GM12878 (cell line): ENCODE results near the gene CD69. TPM values are rescaled to one million over a fixed set of nuclear protein-coding genes. Genes with fewer than 3 reads are reported as not detected.

ENCODE experiments used
- ATAC-seq: fragments of 200-7000 bp; cut with Tn5 transposase; 3 replicates; pipeline ENCODE4 v1.9.1; 2020; ENCODE audit warnings: mild to moderate bottlenecking, moderate library complexity
- BruUV-seq: library from RNA; stranded (reverse); fragments of 400-500 nt; replicated peaks from 2 replicates; lab custom pipeline; 2021; lab: Mats Ljungman, UMichigan
- CTCF ChIA-PET: fragments of 300-600 bp; sonication (Branson Sonifier 250); formaldehyde crosslinking; extraction: SDS; loops from one replicate; lab custom pipeline; 2021; ENCODE audit warnings: inconsistent platforms; lab: Yijun Ruan, JAX
- POLR2A ChIA-PET: fragments of 350-600 bp; formaldehyde crosslinking; extraction: SDS; loops from one replicate; lab custom pipeline; 2021; ENCODE audit warnings: inconsistent platforms; lab: Charles Lee
- RAD21 ChIA-PET: fragments of 300-600 bp; sonication (Branson Sonifier 250); formaldehyde crosslinking; loops from one replicate; lab custom pipeline; 2023; ENCODE audit warnings: antibody characterized with exemption; ENCODE audit not compliant: unreplicated experiment; lab: Charles Lee
- SMC1A ChIA-PET: fragments of 300-600 bp; sonication (Branson Sonifier 250); formaldehyde crosslinking; loops from one replicate; lab custom pipeline; 2023; ENCODE audit not compliant: unreplicated experiment, uncharacterized antibody; lab: Charles Lee
- DNase-seq: peaks from one replicate; pipeline ENCODE4 v3.0.0-alpha.2; 2011; ENCODE audit warnings: low read depth, low spot score
- FAIRE-seq: peaks from 3 replicates; lab custom pipeline; 2011; peaks lifted over from hg19 to GRCh38; lab: Jason Lieb, UNC
- H2AFZ ChIP-seq: 2 replicates; pipeline ENCODE4 v1.6.0; 2011; ENCODE audit warnings: low read depth, low read length, control low read depth; ENCODE audit not compliant: control insufficient read depth
- H3K27ac ChIP-seq: 2 replicates; pipeline ENCODE4 v1.5.1; 2011; ENCODE audit warnings: control low read depth; ENCODE audit not compliant: control insufficient read depth, insufficient read depth
- H3K27me3 ChIP-seq, 2 experiments: replicated peaks in 1 of 2; 2 replicates each; pipeline versions ENCODE4 v1.6.0 to v1.6.1; 2011; ENCODE audit warnings: low read length in 1 of 2; ENCODE audit not compliant: control insufficient read depth in 2 of 2, insufficient read depth in 2 of 2
- H3K36me3 ChIP-seq, 2 experiments: 2 replicates each; pipeline ENCODE4 v1.5.1; 2011; ENCODE audit warnings: low read length in 1 of 2; ENCODE audit not compliant: control insufficient read depth in 2 of 2, insufficient read depth in 2 of 2
- H3K4me1 ChIP-seq: 2 replicates; pipeline ENCODE4 v1.6.1; 2011; ENCODE audit warnings: mild to moderate bottlenecking, low read length, moderate library complexity, mixed read lengths; ENCODE audit not compliant: control insufficient read depth, insufficient read depth
- H3K4me2 ChIP-seq: 2 replicates; pipeline ENCODE4 v1.6.0; 2011; ENCODE audit warnings: control low read depth; ENCODE audit not compliant: control insufficient read depth, insufficient read depth
- H3K4me3 ChIP-seq: fragments of 200-600 bp; sonication (generic); 2 replicates; pipeline ENCODE4 v1.5.1; 2016
- H3K79me2 ChIP-seq: 2 replicates; pipeline ENCODE4 v1.6.0; 2011; ENCODE audit warnings: low read length; ENCODE audit not compliant: control insufficient read depth, insufficient read depth
- H3K9ac ChIP-seq: 2 replicates; pipeline ENCODE4 v1.8.0; 2011; ENCODE audit warnings: low read length, control low read depth, mixed read lengths; ENCODE audit not compliant: control insufficient read depth, insufficient read depth
- H3K9me3 ChIP-seq: replicated peaks from 3 replicates; pipeline ENCODE4 v1.5.1; 2011; ENCODE audit warnings: mild to moderate bottlenecking, low read length; ENCODE audit not compliant: control insufficient read depth, insufficient read depth
- H4K20me1 ChIP-seq: 2 replicates; pipeline ENCODE4 v1.6.0; 2011; ENCODE audit not compliant: control insufficient read depth, insufficient read depth
- HCFC1 ChIP-seq: fragments of 150-350 bp; IDR thresholded peaks from 2 replicates; pipeline ENCODE4 v1.6.1; 2014; ENCODE audit warnings: low read length
- NFXL1 ChIP-seq: fragments of 450-650 bp; IDR thresholded peaks from 2 replicates; pipeline ENCODE4 v1.6.1; 2017; ENCODE audit warnings: antibody characterized with exemption, mild to moderate bottlenecking, borderline replicate concordance
- ZNF384 ChIP-seq: IDR thresholded peaks from 2 replicates; pipeline ENCODE4 v1.6.1; 2012; ENCODE audit warnings: low read depth, mild to moderate bottlenecking, low read length, improper control_type of control experiment, borderline replicate concordance
- WGBS: methylation state at CpG from one replicate; pipeline ENCODE4 v1.1.6; 2016; ENCODE audit warnings: low lambda C conversion rate; ENCODE audit not compliant: insufficient replicate concordance, insufficient coverage; ENCODE audit errors: missing lambda C conversion rate; 5-methylcytosine and 5-hydroxymethylcytosine counted together
- in situ Hi-C: fragments of 300-500 bp; cut with MboI; formaldehyde crosslinking; loops from 9 replicates; pipeline ENCODE4 v1.14.3; 2018; ENCODE audit warnings: mixed read lengths
- intact Hi-C: fragments of 100-400 bp; cut with micrococcal nuclease; formaldehyde crosslinking; loops from one replicate; pipeline ENCODE4 v1.14.2; 2022; ENCODE audit not compliant: unreplicated experiment
- polyA plus RNA-seq, 11 experiments: library from polyadenylated mRNA; depleted of rRNA in 4 of 11; unstranded in 6 of 11; stranded (reverse) in 5 of 11; fragments of >200 nt; fragmentation: Nextera tagmentation in 4 of 11; fragmentation: Illumina TruSeq in 1 of 11; extraction: Ambion mirVana in 4 of 11; extraction: Trizol in 1 of 11; gene quantifications; 1 replicate in 1 of 11; 2 replicates in 10 of 11; pipeline versions ENCODE4 v1.2.1 to v1.2.3, GENCODE V29; 2011 to 2016; ENCODE audit warnings: inconsistent platforms in 2 of 11, missing spikeins in 2 of 11, low read depth in 1 of 11
- total RNA-seq, 4 experiments: library from RNA; depleted of rRNA in 3 of 4; stranded (reverse); fragments of >200 nt in 3 of 4; fragmentation: Illumina TruSeq in 1 of 4; extraction: Trizol in 1 of 4; gene quantifications; 2 replicates each; pipeline versions ENCODE4 v1.2.1 to v1.2.3, GENCODE V29; 2013 to 2021
- TF ChIP-seq, protein P1 (sequence below): fragments of 450-650 bp; IDR thresholded peaks from 2 replicates; pipeline ENCODE4 v1.6.1; 2017; ENCODE audit warnings: mild to moderate bottlenecking, low read depth, inconsistent platforms; ENCODE audit not compliant: poor library complexity, severe bottlenecking
- TF ChIP-seq, protein P2 (sequence below): fragments of 450-650 bp; IDR thresholded peaks from 2 replicates; pipeline ENCODE4 v1.6.1; 2017; ENCODE audit warnings: mild to moderate bottlenecking, moderate library complexity
- TF ChIP-seq, protein P3 (sequence below): fragments of 150-350 bp; IDR thresholded peaks from 2 replicates; pipeline ENCODE4 v1.6.1; 2016; ENCODE audit warnings: low read depth, low read length

Gene CD69
- total and polyA plus RNA-seq, 10 of the 15 experiments (the other 5 are each of a cell fraction or from before 2014, with no cell fraction given) = 7.3 to 156 (median 15.0) TPM

DNA sequence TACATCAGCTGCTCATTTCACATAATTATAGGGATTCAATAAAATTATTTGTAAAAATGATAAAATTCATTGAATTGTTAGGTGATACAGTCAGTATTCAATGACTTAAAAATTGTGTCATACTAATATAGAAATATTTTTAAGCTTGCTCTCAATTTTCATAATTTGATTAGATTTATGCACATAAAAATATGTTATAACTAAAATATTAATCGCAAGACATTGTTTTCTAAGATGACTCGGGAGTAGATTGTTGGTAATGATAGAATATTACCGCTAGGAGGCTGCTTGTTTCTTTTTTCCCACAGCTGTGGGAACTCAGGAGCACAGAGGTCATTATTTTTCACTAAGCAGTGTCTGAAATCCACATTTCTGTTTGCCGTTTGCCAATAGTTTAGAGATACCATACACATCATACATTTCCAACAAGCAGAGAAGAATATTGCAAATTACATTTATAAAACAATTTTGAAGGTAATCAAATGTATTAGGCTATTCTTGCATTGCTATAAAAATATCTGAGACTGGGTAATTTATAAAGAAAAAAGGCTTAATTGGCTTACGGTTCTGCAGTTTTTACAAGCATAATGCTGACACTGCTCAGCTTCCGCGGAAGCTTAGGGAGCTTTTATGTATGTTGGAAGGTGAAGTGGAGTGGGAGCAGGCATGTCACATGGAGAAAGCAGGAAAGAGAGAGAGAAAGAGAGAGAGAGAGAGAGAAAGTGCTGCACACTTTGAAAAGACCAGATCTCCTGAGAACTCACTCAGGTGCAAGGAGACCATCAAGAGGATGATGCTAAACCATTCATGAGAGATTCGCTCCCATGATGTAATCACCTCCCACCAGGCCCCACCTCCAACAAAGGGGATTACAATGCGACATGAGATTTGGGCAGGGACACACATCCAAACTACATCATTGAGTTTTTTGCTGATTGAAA, 9.2 kb downstream of the CD69 start (continued):
- TF ChIP-seq, protein P1, sequence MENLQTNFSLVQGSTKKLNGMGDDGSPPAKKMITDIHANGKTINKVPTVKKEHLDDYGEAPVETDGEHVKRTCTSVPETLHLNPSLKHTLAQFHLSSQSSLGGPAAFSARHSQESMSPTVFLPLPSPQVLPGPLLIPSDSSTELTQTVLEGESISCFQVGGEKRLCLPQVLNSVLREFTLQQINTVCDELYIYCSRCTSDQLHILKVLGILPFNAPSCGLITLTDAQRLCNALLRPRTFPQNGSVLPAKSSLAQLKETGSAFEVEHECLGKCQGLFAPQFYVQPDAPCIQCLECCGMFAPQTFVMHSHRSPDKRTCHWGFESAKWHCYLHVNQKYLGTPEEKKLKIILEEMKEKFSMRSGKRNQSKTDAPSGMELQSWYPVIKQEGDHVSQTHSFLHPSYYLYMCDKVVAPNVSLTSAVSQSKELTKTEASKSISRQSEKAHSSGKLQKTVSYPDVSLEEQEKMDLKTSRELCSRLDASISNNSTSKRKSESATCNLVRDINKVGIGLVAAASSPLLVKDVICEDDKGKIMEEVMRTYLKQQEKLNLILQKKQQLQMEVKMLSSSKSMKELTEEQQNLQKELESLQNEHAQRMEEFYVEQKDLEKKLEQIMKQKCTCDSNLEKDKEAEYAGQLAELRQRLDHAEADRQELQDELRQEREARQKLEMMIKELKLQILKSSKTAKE = peak; percentile 34
- TF ChIP-seq NFXL1 = no peak

DNA sequence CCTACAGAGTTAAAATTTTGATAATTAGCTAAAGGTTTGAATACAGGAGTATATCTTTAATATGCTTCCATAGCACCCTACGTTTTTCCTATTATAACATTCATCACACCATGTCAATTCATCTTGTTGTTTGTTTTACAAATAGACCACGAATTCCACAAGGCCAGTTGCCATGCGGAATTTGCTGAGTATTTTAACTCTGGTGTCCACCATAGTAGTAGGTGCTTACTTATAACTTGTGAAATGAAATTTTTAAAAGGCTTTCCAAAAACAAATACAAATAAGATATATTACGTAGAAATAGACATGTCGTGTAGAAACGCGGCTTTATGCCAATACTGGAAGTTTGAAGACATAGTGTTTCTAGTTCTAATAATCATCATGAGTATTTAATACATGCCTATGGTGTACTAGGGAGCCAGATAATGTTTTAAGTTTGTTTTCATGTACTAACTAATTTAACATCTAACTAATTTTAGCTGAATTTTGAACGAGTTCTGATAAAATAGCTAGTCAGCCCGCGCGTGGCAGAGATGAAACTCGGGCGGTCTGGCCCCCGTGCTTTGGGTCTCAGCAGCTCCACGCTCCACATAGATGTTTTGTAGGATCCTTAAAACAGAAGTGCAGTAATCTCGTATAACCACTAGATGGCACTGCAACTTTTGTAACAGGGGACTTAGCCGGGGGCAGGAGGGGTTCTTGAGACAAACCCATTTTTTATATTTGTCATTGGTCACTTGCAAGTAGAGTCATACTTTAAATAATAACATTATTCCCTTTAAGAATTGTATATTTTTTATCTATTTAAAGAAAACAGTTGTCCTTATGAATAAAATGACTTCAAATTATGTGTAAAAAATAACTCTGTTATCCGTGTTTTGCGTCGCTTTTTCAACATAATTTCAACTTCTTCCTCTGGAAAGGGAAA, 10.2 kb downstream of the CD69 start:
- CTCF ChIA-PET = interaction anchor here (0.6 to 19.3 kb wide), 54 partner anchors 8 to 1000 kb away, joined by 3 to 835 read pairs (median 5); partner anchors contain the start of genes CD69, CLEC1B, CLEC7A and CLECL1
- no peak overlapping the region for H3K27ac ChIP-seq
- peak overlapping the region; percentile 56 for H3K4me2 ChIP-seq
- no peak overlapping the region for H3K9ac ChIP-seq
- no peaks in the 10 kb centered on the region for H3K27me3 ChIP-seq
- ATAC-seq (peak; percentile 61), DNase-seq (no peak), FAIRE-seq (peak; percentile 70)
- WGBS = 6% methylated on average over 20 of the region's 20 CpGs
- no peaks in the 10 kb centered on the region for H4K20me1 ChIP-seq
- SMC1A ChIA-PET = interaction anchor here (0.6 to 22.8 kb wide), 39 partner anchors 8 to 744 kb away, joined by 3 to 814 read pairs (median 5); partner anchors contain the start of genes CD69 and CLEC2A
- H3K36me3 ChIP-seq = peaks cover 0 to 8% of the 10 kb centered on the region in 2 experiments; a peak in 2 of 4 replicates
- no peaks in the 10 kb centered on the region for H3K9me3 ChIP-seq
- H3K79me2 ChIP-seq = no peaks in the 10 kb centered on the region
- peak overlapping the region; percentile 30; the same call in 1 of the 2 replicates for H2AFZ ChIP-seq
- in situ Hi-C loops = loop anchor here (5.0 kb wide), 1 partner anchor 47 kb away; no protein-coding TSS in a partner anchor
- BruUV-seq = no TSS peak
- POLR2A ChIA-PET = interaction anchor here (0.9 to 3.1 kb wide), 7 partner anchors 8 to 49 kb away, joined by 3 to 10 read pairs (median 3); partner anchors contain the start of gene CD69
- intact Hi-C loops = loop anchor here (1.0 to 5.0 kb wide), 3 partner anchors 48 to 176 kb away; partner anchors contain the start of gene CLEC2B
- RAD21 ChIA-PET = interaction anchor here (0.6 to 17.5 kb wide), 37 partner anchors 8 to 452 kb away, joined by 3 to 577 read pairs (median 6); partner anchors contain the start of genes CD69 and CLEC2B
- no peak overlapping the region for H3K4me3 ChIP-seq
- no peaks in the 10 kb centered on the region for H3K4me1 ChIP-seq
- TF ChIP-seq HCFC1 (no peak), ZNF384 (no peak)
- TF ChIP-seq, protein P2, sequence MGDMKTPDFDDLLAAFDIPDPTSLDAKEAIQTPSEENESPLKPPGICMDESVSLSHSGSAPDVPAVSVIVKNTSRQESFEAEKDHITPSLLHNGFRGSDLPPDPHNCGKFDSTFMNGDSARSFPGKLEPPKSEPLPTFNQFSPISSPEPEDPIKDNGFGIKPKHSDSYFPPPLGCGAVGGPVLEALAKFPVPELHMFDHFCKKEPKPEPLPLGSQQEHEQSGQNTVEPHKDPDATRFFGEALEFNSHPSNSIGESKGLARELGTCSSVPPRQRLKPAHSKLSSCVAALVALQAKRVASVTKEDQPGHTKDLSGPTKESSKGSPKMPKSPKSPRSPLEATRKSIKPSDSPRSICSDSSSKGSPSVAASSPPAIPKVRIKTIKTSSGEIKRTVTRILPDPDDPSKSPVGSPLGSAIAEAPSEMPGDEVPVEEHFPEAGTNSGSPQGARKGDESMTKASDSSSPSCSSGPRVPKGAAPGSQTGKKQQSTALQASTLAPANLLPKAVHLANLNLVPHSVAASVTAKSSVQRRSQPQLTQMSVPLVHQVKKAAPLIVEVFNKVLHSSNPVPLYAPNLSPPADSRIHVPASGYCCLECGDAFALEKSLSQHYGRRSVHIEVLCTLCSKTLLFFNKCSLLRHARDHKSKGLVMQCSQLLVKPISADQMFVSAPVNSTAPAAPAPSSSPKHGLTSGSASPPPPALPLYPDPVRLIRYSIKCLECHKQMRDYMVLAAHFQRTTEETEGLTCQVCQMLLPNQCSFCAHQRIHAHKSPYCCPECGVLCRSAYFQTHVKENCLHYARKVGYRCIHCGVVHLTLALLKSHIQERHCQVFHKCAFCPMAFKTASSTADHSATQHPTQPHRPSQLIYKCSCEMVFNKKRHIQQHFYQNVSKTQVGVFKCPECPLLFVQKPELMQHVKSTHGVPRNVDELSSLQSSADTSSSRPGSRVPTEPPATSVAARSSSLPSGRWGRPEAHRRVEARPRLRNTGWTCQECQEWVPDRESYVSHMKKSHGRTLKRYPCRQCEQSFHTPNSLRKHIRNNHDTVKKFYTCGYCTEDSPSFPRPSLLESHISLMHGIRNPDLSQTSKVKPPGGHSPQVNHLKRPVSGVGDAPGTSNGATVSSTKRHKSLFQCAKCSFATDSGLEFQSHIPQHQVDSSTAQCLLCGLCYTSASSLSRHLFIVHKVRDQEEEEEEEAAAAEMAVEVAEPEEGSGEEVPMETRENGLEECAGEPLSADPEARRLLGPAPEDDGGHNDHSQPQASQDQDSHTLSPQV = 0 out of 2 replicates have a peak, but pooled peaks have one; percentile 31
- TF ChIP-seq, protein P3, sequence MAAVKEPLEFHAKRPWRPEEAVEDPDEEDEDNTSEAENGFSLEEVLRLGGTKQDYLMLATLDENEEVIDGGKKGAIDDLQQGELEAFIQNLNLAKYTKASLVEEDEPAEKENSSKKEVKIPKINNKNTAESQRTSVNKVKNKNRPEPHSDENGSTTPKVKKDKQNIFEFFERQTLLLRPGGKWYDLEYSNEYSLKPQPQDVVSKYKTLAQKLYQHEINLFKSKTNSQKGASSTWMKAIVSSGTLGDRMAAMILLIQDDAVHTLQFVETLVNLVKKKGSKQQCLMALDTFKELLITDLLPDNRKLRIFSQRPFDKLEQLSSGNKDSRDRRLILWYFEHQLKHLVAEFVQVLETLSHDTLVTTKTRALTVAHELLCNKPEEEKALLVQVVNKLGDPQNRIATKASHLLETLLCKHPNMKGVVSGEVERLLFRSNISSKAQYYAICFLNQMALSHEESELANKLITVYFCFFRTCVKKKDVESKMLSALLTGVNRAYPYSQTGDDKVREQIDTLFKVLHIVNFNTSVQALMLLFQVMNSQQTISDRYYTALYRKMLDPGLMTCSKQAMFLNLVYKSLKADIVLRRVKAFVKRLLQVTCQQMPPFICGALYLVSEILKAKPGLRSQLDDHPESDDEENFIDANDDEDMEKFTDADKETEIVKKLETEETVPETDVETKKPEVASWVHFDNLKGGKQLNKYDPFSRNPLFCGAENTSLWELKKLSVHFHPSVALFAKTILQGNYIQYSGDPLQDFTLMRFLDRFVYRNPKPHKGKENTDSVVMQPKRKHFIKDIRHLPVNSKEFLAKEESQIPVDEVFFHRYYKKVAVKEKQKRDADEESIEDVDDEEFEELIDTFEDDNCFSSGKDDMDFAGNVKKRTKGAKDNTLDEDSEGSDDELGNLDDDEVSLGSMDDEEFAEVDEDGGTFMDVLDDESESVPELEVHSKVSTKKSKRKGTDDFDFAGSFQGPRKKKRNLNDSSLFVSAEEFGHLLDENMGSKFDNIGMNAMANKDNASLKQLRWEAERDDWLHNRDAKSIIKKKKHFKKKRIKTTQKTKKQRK = no peak
